ENCODE data around the gene CDC25C.

CDC25C gene

GRCh38 chr5:138369706-138370105 is 38.1 kb upstream of the CDC25C start:
- no peak overlapping the region for H3K4me3 ChIP-seq (ENCODE audit: low read depth, low read length)
- TF ChIP-seq, protein P1, sequence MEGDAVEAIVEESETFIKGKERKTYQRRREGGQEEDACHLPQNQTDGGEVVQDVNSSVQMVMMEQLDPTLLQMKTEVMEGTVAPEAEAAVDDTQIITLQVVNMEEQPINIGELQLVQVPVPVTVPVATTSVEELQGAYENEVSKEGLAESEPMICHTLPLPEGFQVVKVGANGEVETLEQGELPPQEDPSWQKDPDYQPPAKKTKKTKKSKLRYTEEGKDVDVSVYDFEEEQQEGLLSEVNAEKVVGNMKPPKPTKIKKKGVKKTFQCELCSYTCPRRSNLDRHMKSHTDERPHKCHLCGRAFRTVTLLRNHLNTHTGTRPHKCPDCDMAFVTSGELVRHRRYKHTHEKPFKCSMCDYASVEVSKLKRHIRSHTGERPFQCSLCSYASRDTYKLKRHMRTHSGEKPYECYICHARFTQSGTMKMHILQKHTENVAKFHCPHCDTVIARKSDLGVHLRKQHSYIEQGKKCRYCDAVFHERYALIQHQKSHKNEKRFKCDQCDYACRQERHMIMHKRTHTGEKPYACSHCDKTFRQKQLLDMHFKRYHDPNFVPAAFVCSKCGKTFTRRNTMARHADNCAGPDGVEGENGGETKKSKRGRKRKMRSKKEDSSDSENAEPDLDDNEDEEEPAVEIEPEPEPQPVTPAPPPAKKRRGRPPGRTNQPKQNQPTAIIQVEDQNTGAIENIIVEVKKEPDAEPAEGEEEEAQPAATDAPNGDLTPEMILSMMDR (IDR thresholded peaks at IDR 0.05; ENCODE audit: low read depth, low read length), result no peak
- DNase-seq, result no peak

GRCh38 chr5:138369261-138369660 is 37.7 kb upstream of the CDC25C start:
- DNase-seq, result no peak
- Histone ChIP-seq H3K27ac (no peak overlapping the region), H3K36me3 (peaks cover 12% of the 10 kb centered on the region), H3K4me3 (ENCODE audit: low read depth, low read length) (no peak overlapping the region), H3K9me3 (ENCODE audit: severe bottlenecking) (no peaks in the 10 kb centered on the region), H3K27me3 (ENCODE audit: insufficient read depth, low read depth, severe bottlenecking) (no peaks in the 10 kb centered on the region)
- TF ChIP-seq, protein P1 (IDR thresholded peaks at IDR 0.05; ENCODE audit: low read depth, low read length), result no peak

More at GRCh38 chr5:138369706-138370105, 38.1 kb upstream of the CDC25C start:
- Histone ChIP-seq H3K27ac (no peak overlapping the region), H3K9me3 (ENCODE audit: severe bottlenecking) (no peaks in the 10 kb centered on the region), H3K36me3 (peaks cover 14% of the 10 kb centered on the region), H3K27me3 (ENCODE audit: insufficient read depth, low read depth, severe bottlenecking) (no peaks in the 10 kb centered on the region)

DNA sequence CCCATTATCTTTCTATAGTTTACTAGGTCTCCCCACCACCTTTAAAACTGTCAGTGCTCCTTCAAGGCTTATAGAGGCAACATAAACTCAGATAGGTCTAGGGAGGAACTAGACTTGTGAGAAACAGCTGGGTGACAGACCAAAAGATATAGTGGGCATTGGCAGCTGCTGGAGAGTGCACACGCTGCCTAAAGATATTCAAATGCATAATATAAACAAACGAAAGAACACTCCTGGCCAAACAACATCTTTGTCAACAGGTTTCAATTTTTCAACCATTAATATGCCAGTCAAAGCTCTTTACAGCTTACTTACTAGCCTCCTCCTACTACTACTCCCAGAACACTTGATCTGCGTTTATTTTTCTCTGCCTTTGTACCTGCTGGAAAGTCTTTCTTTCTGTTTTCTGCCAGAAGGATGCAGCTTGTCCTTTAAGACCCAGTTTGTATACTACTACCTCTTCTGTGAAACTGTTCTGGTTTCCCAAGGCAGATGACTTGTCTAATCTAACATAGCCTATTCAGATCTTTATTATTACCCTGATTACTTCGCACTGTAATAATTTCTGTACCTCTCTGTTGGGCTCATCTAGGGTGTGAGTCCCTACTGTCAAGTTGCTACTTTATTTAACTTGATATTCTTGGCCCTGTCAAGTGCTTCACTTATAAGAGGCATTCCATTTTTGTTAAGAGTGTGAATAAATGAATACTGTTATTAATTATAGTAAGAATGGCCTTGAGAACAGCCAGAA is 35.2 kb upstream of the CDC25C start:
- DNase-seq, result no peak
- Histone ChIP-seq H3K36me3 (no peaks in the 10 kb centered on the region; the same call in 1 of the 2 replicates), H3K27ac (no peak overlapping the region), H3K9me3 (ENCODE audit: severe bottlenecking) (no peaks in the 10 kb centered on the region), H3K4me3 (ENCODE audit: low read depth, low read length) (no peak overlapping the region), H3K27me3 (ENCODE audit: insufficient read depth, low read depth, severe bottlenecking) (no peaks in the 10 kb centered on the region)
- TF ChIP-seq, protein P1 (IDR thresholded peaks at IDR 0.05; ENCODE audit: low read depth, low read length), result no peak

DNA sequence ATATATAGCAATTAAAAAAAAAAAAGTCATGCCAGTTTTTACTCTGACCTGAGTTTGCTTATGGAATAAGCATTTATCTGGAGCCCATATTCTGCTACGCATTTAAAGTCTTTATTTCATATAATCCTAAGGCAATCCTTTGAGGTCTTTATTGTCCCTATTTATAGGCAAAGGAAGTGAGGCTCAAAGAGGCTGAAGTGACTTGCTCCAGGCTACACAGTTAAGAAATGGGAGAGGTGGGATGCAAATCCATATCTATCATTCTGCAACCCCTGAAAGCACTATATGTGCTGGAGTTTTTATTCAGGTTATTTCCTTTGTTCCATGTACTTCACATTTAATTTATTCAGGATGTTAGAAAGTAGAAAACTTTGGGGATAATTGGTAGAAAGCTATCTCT is 33.0 kb upstream of the CDC25C start:
- TF ChIP-seq, protein P1 (IDR thresholded peaks at IDR 0.05; ENCODE audit: low read depth, low read length), result no peak
- Histone ChIP-seq H3K27ac (no peak overlapping the region), H3K36me3 (no peaks in the 10 kb centered on the region; the same call in 1 of the 2 replicates), H3K9me3 (ENCODE audit: severe bottlenecking) (no peaks in the 10 kb centered on the region), H3K27me3 (ENCODE audit: insufficient read depth, low read depth, severe bottlenecking) (no peaks in the 10 kb centered on the region), H3K4me3 (ENCODE audit: low read depth, low read length) (no peak overlapping the region)
- no peak for DNase-seq

GRCh38 chr5:138360941-138361452 is 29.4 kb upstream of the CDC25C start:
- no peak for DNase-seq
- Histone ChIP-seq H3K27ac (no peak overlapping the region), H3K9me3 (ENCODE audit: severe bottlenecking) (no peaks in the 10 kb centered on the region)

More at GRCh38 chr5:138360941-138361452, 29.4 kb upstream of the CDC25C start:
- H3K27me3 ChIP-seq (ENCODE audit: insufficient read depth, low read depth, severe bottlenecking), result no peaks in the 10 kb centered on the region
- no peak overlapping the region for H3K4me3 ChIP-seq (ENCODE audit: low read depth, low read length)
- TF ChIP-seq, protein P1 (IDR thresholded peaks at IDR 0.05; ENCODE audit: low read depth, low read length), result no peak
- no peaks in the 10 kb centered on the region for H3K36me3 ChIP-seq
